ENCODE results near the gene JPH4. TPM values are rescaled to one million over a fixed set of nuclear protein-coding genes. Genes with fewer than 3 reads are reported as not detected.
A peak's percentile ranks its signal among the peaks of the same experiment; 100 is the strongest.

Gene JPH4
- total RNA-seq, 2 experiments from 2014 or later: not detected

- ATAC-seq: peak; percentile 33
- H3K4me3 Mint-ChIP-seq: peak overlapping the region; percentile 12
- no peaks in the 10 kb centered on the region for H3K36me3 Mint-ChIP-seq (ENCODE audit: low read depth)
- POLR2A ChIA-PET: no interaction called here
- H3K27me3 Mint-ChIP-seq (ENCODE audit: low read depth): peaks cover 58% of the 10 kb centered on the region
- CTCF ChIA-PET: no interaction called here
- H3K4me1 Mint-ChIP-seq (ENCODE audit: low read depth): peaks cover 22% of the 10 kb centered on the region
- no peak overlapping the region for H3K27ac Mint-ChIP-seq
- peak; percentile 19 for DNase-seq
- no peaks in the 10 kb centered on the region for H3K9me3 Mint-ChIP-seq (ENCODE audit: insufficient read depth)
Observed at GRCh38 chr14:23577004-23577681, 1.4 kb downstream of the JPH4 start.

GRCh38 chr14:23573384-23574015, 5.1 kb downstream of the JPH4 start:
- H3K36me3 Mint-ChIP-seq (ENCODE audit: low read depth): no peaks in the 10 kb centered on the region
- ChIA-PET CTCF (interaction anchor here (1.3 kb wide), 2 partner anchors 14 to 15 kb away, joined by 6 to 8 read pairs; no protein-coding TSS in a partner anchor), POLR2A (no interaction called here)
- H3K9me3 Mint-ChIP-seq (ENCODE audit: insufficient read depth): no peaks in the 10 kb centered on the region
- H3K4me3 Mint-ChIP-seq: no peak overlapping the region
- no peak for ATAC-seq
- H3K27me3 Mint-ChIP-seq (ENCODE audit: low read depth): peaks cover 42% of the 10 kb centered on the region
- H3K27ac Mint-ChIP-seq: no peak overlapping the region
- DNase-seq: peak; percentile 14
- peaks cover 35% of the 10 kb centered on the region for H3K4me1 Mint-ChIP-seq (ENCODE audit: low read depth)

- Mint-ChIP-seq H3K9me3 (ENCODE audit: insufficient read depth) (no peaks in the 10 kb centered on the region), H3K4me3 (no peak overlapping the region), H3K36me3 (ENCODE audit: low read depth) (no peaks in the 10 kb centered on the region), H3K4me1 (ENCODE audit: low read depth) (peaks cover 42% of the 10 kb centered on the region), H3K27me3 (ENCODE audit: low read depth) (peaks cover 36% of the 10 kb centered on the region), H3K27ac (peak overlapping the region; percentile 21)
- POLR2A ChIA-PET: no interaction called here
- DNase-seq: peak; percentile 17
- CTCF ChIA-PET: interaction anchor here (1.0 to 1.3 kb wide), 3 partner anchors 13 to 38 kb away, joined by 3 to 8 read pairs (median 6); no protein-coding TSS in a partner anchor
- no peak for ATAC-seq
Observed at GRCh38 chr14:23572836-23573235, 5.8 kb downstream of the JPH4 start.

GRCh38 chr14:23572524-23572828, 6.1 kb downstream of the JPH4 start:
- DNase-seq (no peak), ATAC-seq (no peak)
- Mint-ChIP-seq H3K9me3 (ENCODE audit: insufficient read depth) (no peaks in the 10 kb centered on the region), H3K4me1 (ENCODE audit: low read depth) (peaks cover 46% of the 10 kb centered on the region), H3K27me3 (ENCODE audit: low read depth) (peaks cover 33% of the 10 kb centered on the region), H3K36me3 (ENCODE audit: low read depth) (peaks cover 1% of the 10 kb centered on the region), H3K27ac (peak overlapping the region; percentile 21), H3K4me3 (no peak overlapping the region)
- CTCF ChIA-PET: interaction anchor here (0.5 to 1.3 kb wide), 4 partner anchors 13 to 38 kb away, joined by 3 to 8 read pairs (median 5); no protein-coding TSS in a partner anchor
- POLR2A ChIA-PET: no interaction called here

- H3K36me3 Mint-ChIP-seq (ENCODE audit: low read depth): peaks cover 4% of the 10 kb centered on the region
- no peak for ATAC-seq
- H3K9me3 Mint-ChIP-seq (ENCODE audit: insufficient read depth): no peaks in the 10 kb centered on the region
- peaks cover 30% of the 10 kb centered on the region for H3K27me3 Mint-ChIP-seq (ENCODE audit: low read depth)
- ChIA-PET CTCF (interaction anchor here (0.5 to 1.5 kb wide), 6 partner anchors 12 to 60 kb away, joined by 3 to 8 read pairs (median 4); no protein-coding TSS in a partner anchor), POLR2A (no interaction called here)
- DNase-seq: no peak
- H3K4me1 Mint-ChIP-seq (ENCODE audit: low read depth): peaks cover 49% of the 10 kb centered on the region
- H3K27ac Mint-ChIP-seq: no peak overlapping the region
- H3K4me3 Mint-ChIP-seq: no peak overlapping the region
Observed at GRCh38 chr14:23571701-23572523, 6.7 kb downstream of the JPH4 start.

GRCh38 chr14:23570806-23571483, 7.6 kb downstream of the JPH4 start:
- POLR2A ChIA-PET: interaction anchor here (0.7 kb wide), 1 partner anchor 365 kb away, joined by 3 read pairs; no protein-coding TSS in a partner anchor
- H3K4me1 Mint-ChIP-seq (ENCODE audit: low read depth): peaks cover 49% of the 10 kb centered on the region
- DNase-seq (no peak), ATAC-seq (no peak)
- H3K27ac Mint-ChIP-seq: no peak overlapping the region
- H3K27me3 Mint-ChIP-seq (ENCODE audit: low read depth): peaks cover 23% of the 10 kb centered on the region
- H3K36me3 Mint-ChIP-seq (ENCODE audit: low read depth): peaks cover 11% of the 10 kb centered on the region
- H3K9me3 Mint-ChIP-seq (ENCODE audit: insufficient read depth): no peaks in the 10 kb centered on the region
- no peak overlapping the region for H3K4me3 Mint-ChIP-seq
- CTCF ChIA-PET: interaction anchor here (1.5 kb wide), 1 partner anchor 11 kb away, joined by 5 read pairs; no protein-coding TSS in a partner anchor

- Mint-ChIP-seq H3K4me3 (no peak overlapping the region), H3K27me3 (ENCODE audit: low read depth) (peaks cover 13% of the 10 kb centered on the region), H3K4me1 (ENCODE audit: low read depth) (peaks cover 52% of the 10 kb centered on the region), H3K36me3 (ENCODE audit: low read depth) (peaks cover 23% of the 10 kb centered on the region), H3K9me3 (ENCODE audit: insufficient read depth) (no peaks in the 10 kb centered on the region), H3K27ac (peak overlapping the region; percentile 46)
- ATAC-seq (no peak), DNase-seq (no peak)
- ChIA-PET CTCF (interaction anchor here (0.6 to 3.2 kb wide), 6 partner anchors 9 to 248 kb away, joined by 3 to 20 read pairs (median 3); partner anchors contain the start of gene PABPN1), POLR2A (no interaction called here)
Observed at GRCh38 chr14:23569443-23570151, 9.0 kb downstream of the JPH4 start.

- H3K27ac Mint-ChIP-seq: peak overlapping the region; percentile 99
- peak overlapping the region; percentile 100 for H3K4me3 Mint-ChIP-seq
- ChIA-PET POLR2A (interaction anchor here (2.5 to 3.4 kb wide), 2 partner anchors 11 to 14 kb away, joined by 12 to 13 read pairs; no protein-coding TSS in a partner anchor), CTCF (interaction anchor here (0.7 to 3.2 kb wide), 6 partner anchors 8 to 362 kb away, joined by 3 to 20 read pairs (median 3); partner anchors contain the start of gene PABPN1)
- H3K36me3 Mint-ChIP-seq (ENCODE audit: low read depth): peaks cover 30% of the 10 kb centered on the region
- ATAC-seq (no peak), DNase-seq (no peak)
- peaks cover 12% of the 10 kb centered on the region for H3K27me3 Mint-ChIP-seq (ENCODE audit: low read depth)
- no peaks in the 10 kb centered on the region for H3K9me3 Mint-ChIP-seq (ENCODE audit: insufficient read depth)
- peaks cover 53% of the 10 kb centered on the region for H3K4me1 Mint-ChIP-seq (ENCODE audit: low read depth)
Observed at GRCh38 chr14:23568600-23569331, 9.8 kb downstream of the JPH4 start.

GRCh38 chr14:23568021-23568599, 10.5 kb downstream of the JPH4 start:
- Mint-ChIP-seq H3K9me3 (ENCODE audit: insufficient read depth) (no peaks in the 10 kb centered on the region), H3K27me3 (ENCODE audit: low read depth) (peaks cover 10% of the 10 kb centered on the region), H3K4me3 (peak overlapping the region; percentile 100), H3K36me3 (ENCODE audit: low read depth) (peaks cover 34% of the 10 kb centered on the region), H3K4me1 (ENCODE audit: low read depth) (peaks cover 53% of the 10 kb centered on the region), H3K27ac (peak overlapping the region; percentile 99)
- ATAC-seq (no peak), DNase-seq (no peak)
- ChIA-PET CTCF (interaction anchor here (0.7 to 3.2 kb wide), 8 partner anchors 9 to 362 kb away, joined by 3 to 20 read pairs (median 4); partner anchors contain the start of genes PABPN1 and ZFHX2), POLR2A (interaction anchor here (1.3 to 3.4 kb wide), 3 partner anchors 10 to 90 kb away, joined by 7 to 13 read pairs (median 12); no protein-coding TSS in a partner anchor)

All from activated CD8-positive, alpha-beta T cell treated with anti-CD3 and anti-CD28 coated beads, Interleukin-2, amount 10 ng/mL, durations not matched to agents 7 days and 5 days (primary cell).